IPS-18a (cell line): ENCODE data around the gene NAV2.
A peak's percentile ranks its signal among the peaks of the same experiment; 100 is the strongest.

ENCODE experiments used
- H3K27ac ChIP-seq: one replicate; pipeline ENCODE4 v1.5.1; 2013; ENCODE audit warnings: low read length
- H3K27me3 ChIP-seq: one replicate; pipeline ENCODE4 v1.6.1; 2013; ENCODE audit warnings: mild to moderate bottlenecking, low read length; ENCODE audit not compliant: control insufficient read depth, insufficient read depth
- H3K36me3 ChIP-seq: one replicate; pipeline ENCODE4 v1.6.1; 2013; ENCODE audit warnings: low read depth, low read length; ENCODE audit not compliant: control insufficient read depth
- H3K4me1 ChIP-seq: one replicate; pipeline ENCODE4 v1.6.1; 2013; ENCODE audit warnings: low read depth, low read length; ENCODE audit not compliant: control insufficient read depth
- H3K4me3 ChIP-seq: one replicate; pipeline ENCODE4 v1.5.1; 2013; ENCODE audit warnings: low read length
- H3K9ac ChIP-seq: one replicate; pipeline ENCODE4 v1.6.1; 2013; ENCODE audit warnings: mild to moderate bottlenecking, low read length, moderate library complexity
- H3K9me3 ChIP-seq: one replicate; pipeline ENCODE4 v1.6.1; 2013; ENCODE audit warnings: low read depth, low read length; ENCODE audit not compliant: control insufficient read depth

Gene NAV2

GRCh38 chr11:20016526-20016925 is 303.9 kb downstream of the NAV2 start:
- H3K4me1 ChIP-seq = peaks cover 43% of the 10 kb centered on the region
- no peaks in the 10 kb centered on the region for H3K9me3 ChIP-seq
- H3K27ac ChIP-seq = no peak overlapping the region

GRCh38 chr11:20017320-20017719 is 304.7 kb downstream of the NAV2 start:
- Histone ChIP-seq H3K9ac (no peak overlapping the region), H3K36me3 (no peaks in the 10 kb centered on the region), H3K27ac (no peak overlapping the region), H3K9me3 (no peaks in the 10 kb centered on the region), H3K27me3 (no peaks in the 10 kb centered on the region), H3K4me1 (peaks cover 51% of the 10 kb centered on the region), H3K4me3 (no peak overlapping the region)

More at GRCh38 chr11:20016526-20016925, 303.9 kb downstream of the NAV2 start:
- H3K36me3 ChIP-seq = no peaks in the 10 kb centered on the region
- H3K27me3 ChIP-seq = no peaks in the 10 kb centered on the region
- no peak overlapping the region for H3K9ac ChIP-seq
- H3K4me3 ChIP-seq = no peak overlapping the region

GRCh38 chr11:20020198-20020597 is 307.6 kb downstream of the NAV2 start:
- Histone ChIP-seq H3K9ac (no peak overlapping the region), H3K36me3 (no peaks in the 10 kb centered on the region), H3K27ac (no peak overlapping the region), H3K27me3 (no peaks in the 10 kb centered on the region), H3K9me3 (no peaks in the 10 kb centered on the region), H3K4me3 (no peak overlapping the region), H3K4me1 (peaks cover 59% of the 10 kb centered on the region)

GRCh38 chr11:20020716-20021115 is 308.1 kb downstream of the NAV2 start:
- Histone ChIP-seq H3K4me1 (peaks cover 62% of the 10 kb centered on the region), H3K9ac (no peak overlapping the region), H3K9me3 (no peaks in the 10 kb centered on the region), H3K4me3 (no peak overlapping the region), H3K36me3 (no peaks in the 10 kb centered on the region), H3K27me3 (no peaks in the 10 kb centered on the region), H3K27ac (no peak overlapping the region)

GRCh38 chr11:20021212-20021611 is 308.6 kb downstream of the NAV2 start:
- no peaks in the 10 kb centered on the region for H3K36me3 ChIP-seq
- H3K4me3 ChIP-seq = peak overlapping the region; percentile 67
- no peak overlapping the region for H3K9ac ChIP-seq
- H3K9me3 ChIP-seq = no peaks in the 10 kb centered on the region
- H3K27ac ChIP-seq = peak overlapping the region; percentile 2
- H3K4me1 ChIP-seq = peaks cover 60% of the 10 kb centered on the region
- no peaks in the 10 kb centered on the region for H3K27me3 ChIP-seq

DNA sequence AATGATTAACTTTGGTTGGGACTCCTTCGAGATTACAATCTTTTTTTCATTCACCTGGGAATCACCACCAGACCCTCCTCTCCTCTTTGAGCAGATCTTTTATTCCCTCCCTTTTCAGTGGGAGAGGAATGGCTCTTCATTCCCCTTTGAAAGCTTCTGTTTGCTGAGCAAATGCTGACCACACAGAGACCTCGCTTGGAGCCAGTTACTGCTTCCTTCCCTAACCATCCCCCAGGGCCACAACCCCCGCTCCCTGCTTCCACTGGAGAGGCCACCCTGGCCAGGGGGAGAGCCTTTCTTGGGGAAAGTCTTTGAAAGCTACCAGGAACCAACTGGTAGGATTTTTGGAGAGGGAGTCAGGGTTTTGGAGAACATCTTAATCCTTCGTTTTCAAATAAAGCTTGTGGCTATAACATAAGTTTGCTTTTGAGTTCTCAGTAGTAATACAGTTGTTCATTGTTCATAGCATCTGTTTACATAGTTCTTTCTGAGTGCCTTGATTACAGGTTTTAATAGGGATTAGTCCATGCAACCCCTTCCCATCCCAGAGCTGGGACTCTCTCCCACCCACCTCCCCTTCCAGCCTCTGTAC is 309.2 kb downstream of the NAV2 start:
- peak overlapping the region; percentile 37 for H3K9ac ChIP-seq
- H3K4me1 ChIP-seq = peaks cover 63% of the 10 kb centered on the region
- H3K9me3 ChIP-seq = no peaks in the 10 kb centered on the region
- H3K27ac ChIP-seq = peak overlapping the region; percentile 2
- H3K27me3 ChIP-seq = no peaks in the 10 kb centered on the region
- H3K36me3 ChIP-seq = no peaks in the 10 kb centered on the region
- H3K4me3 ChIP-seq = peak overlapping the region; percentile 67

DNA sequence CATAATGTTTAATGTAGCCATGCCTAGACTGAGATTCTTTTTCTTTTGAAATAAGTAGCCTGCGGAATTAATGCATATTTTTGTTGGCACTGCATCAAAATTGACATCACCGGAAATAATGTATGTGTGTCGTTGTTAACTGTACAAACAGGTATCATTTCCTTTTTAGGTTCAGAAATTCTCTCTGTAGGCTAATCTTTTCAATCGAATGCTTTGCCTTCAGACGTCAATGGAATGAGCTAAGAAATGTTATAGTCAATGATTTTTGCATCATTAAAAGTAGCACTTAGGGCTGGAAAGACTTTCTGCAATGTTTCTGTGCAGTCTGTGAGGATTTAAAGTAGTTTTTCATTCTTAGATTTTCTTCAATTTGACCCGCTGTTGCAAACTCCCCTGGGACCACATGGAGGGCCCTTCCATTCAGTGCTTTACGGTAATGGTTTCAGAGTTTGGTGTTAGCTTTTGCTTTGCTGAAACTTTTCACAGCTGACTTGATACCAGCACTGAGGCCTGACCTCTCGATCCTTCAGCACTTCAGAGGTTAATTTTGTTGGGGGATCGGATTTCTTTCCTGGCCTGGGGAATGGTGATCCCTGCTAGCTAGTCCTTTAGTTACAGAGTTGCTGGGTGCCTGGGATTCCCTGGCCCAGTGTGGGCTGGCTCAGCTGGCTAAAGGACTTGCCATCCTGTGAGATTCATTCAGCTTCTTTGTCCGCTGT is 309.9 kb downstream of the NAV2 start:
- Histone ChIP-seq H3K27ac (no peak overlapping the region), H3K9me3 (no peaks in the 10 kb centered on the region), H3K4me1 (peaks cover 59% of the 10 kb centered on the region), H3K4me3 (peak overlapping the region; percentile 67), H3K9ac (peak overlapping the region; percentile 37), H3K27me3 (no peaks in the 10 kb centered on the region), H3K36me3 (no peaks in the 10 kb centered on the region)

DNA sequence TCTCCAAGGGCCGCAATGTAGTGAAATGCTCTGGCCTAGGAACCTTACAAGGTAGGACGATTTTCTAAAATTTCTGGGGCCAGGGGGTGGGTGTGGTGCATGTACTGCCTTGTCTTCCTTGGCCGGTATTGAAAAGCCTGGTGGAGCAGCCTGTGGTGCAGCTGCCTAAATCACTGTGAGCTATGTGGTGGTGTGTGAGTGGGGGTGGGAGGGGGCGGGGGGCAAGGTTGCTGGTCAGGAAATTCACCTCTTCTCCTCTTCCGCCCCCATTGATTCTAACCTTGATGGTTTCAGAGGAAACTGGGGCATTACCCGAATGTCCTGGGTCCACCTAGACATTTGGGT is 310.4 kb downstream of the NAV2 start:
- no peaks in the 10 kb centered on the region for H3K36me3 ChIP-seq
- H3K4me1 ChIP-seq = peaks cover 63% of the 10 kb centered on the region
- H3K9ac ChIP-seq = peak overlapping the region; percentile 37
- H3K9me3 ChIP-seq = no peaks in the 10 kb centered on the region
- H3K4me3 ChIP-seq = peak overlapping the region; percentile 67
- no peaks in the 10 kb centered on the region for H3K27me3 ChIP-seq
- no peak overlapping the region for H3K27ac ChIP-seq

GRCh38 chr11:20024172-20024935 is 311.7 kb downstream of the NAV2 start:
- no peaks in the 10 kb centered on the region for H3K27me3 ChIP-seq
- H3K4me3 ChIP-seq = peak overlapping the region; percentile 67
- no peak overlapping the region for H3K27ac ChIP-seq
- H3K4me1 ChIP-seq = peaks cover 76% of the 10 kb centered on the region
- H3K36me3 ChIP-seq = no peaks in the 10 kb centered on the region
- no peaks in the 10 kb centered on the region for H3K9me3 ChIP-seq
- H3K9ac ChIP-seq = peak overlapping the region; percentile 37

DNA sequence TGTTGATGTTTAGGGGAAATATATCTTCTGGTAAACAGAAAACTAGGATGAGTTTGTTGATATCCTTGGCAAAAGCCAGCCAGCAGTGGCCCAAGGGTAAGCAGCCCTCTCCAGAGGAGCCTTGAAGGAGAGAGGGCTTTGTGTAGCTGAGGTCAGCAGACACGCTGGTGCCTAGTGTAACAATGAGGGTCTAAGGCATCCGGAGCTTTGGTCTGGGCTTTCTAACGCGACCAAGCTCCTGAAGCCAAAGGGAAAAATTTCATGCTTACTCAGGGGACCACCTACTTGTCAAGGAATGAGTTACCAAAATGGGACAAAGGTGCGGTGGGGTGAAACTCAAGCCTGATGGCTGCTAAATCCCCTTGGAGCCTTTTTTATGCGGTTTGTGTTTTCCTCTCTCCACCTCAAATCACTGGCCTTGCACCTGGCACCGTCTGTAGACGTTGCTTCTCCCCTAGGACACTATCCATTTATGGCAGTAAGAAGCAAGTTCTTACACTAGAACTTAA is 312.7 kb downstream of the NAV2 start:
- Histone ChIP-seq H3K36me3 (no peaks in the 10 kb centered on the region), H3K9ac (no peak overlapping the region), H3K4me3 (peak overlapping the region; percentile 67), H3K27me3 (no peaks in the 10 kb centered on the region), H3K4me1 (peaks cover 79% of the 10 kb centered on the region), H3K9me3 (no peaks in the 10 kb centered on the region), H3K27ac (no peak overlapping the region)

DNA sequence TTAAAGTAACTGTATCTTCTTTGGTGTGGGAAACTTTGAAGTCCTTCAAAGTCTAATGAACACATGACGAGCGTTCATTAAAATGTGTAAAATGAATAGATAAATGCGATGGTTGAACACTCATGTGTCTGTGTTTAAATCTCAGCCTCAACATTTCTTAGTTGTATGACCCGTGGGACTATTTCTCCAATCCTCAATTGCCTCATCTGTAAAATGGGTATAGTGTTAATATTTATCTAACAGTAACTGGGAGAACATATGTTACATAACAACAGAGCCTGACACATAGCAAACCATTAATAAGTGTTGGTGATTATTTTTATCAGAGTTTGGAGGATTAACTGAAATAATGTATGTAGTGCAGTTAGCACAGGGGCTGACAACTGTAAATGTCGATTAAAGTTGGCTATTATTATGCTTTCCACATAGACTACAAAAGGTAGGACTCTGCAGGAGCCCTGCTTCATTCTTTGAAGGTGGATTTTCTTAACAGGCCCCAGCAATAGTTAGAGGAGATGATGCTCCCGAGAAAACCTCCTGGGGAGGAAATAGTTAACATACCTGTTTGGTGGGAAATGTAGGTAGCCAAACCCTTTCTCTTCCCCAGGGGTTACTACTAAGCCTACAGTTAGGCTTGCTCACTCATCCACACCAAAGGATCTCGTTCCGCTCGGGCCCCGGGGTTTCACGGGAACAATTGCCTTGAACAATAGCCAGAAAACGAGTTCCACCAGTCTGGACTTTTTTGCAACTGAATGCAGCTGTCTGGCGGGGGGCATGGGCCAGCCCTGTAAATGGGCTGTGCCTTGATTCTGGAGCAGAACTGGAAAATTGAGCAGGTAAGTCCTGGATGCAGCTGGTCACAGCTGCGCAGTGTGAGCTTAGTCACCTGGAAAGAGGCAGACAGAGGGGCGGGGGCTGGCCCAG is 314.3 kb downstream of the NAV2 start:
- Histone ChIP-seq H3K4me3 (peak overlapping the region; percentile 43), H3K9ac (no peak overlapping the region), H3K9me3 (no peaks in the 10 kb centered on the region), H3K36me3 (no peaks in the 10 kb centered on the region), H3K27ac (no peak overlapping the region), H3K4me1 (peaks cover 79% of the 10 kb centered on the region), H3K27me3 (no peaks in the 10 kb centered on the region)
